Germinal center (tissue), 1 donor: ENCODE results near the gene PRKRIP1.
"Not testable (repeated sequence)": the region's sequence is repeated elsewhere in the genome, so short reads cannot be mapped to it uniquely, and the experiment has no call there.

Experiments used
- DNase-seq: peaks from one replicate; pipeline ENCODE4 v3.0.0; 2012; ENCODE audit warnings: mixed read lengths, low spot score

PRKRIP1 gene

GRCh38 chr7:102395873-102396709 lies at the start of gene PRKRIP1:
Gene PRKRIP1 (plus strand): TSS chr7:102396363. CDS start chr7:102396412, 49 bp downstream.
- DNase-seq = peak; percentile 96

- not testable (repeated sequence) for DNase-seq
Measured at GRCh38 chr7:102346983-102347382, 49.2 kb upstream of the PRKRIP1 start.

GRCh38 chr7:102356344-102356743 lies 39.8 kb upstream of the PRKRIP1 start, which contains the start of gene SPDYE6:
Gene SPDYE6 (minus strand): TSS chr7:102356444. CDS start chr7:102356023, 421 bp downstream.
- DNase-seq = not testable (repeated sequence)

GRCh38 chr7:102363549-102364393 lies 32.4 kb upstream of the PRKRIP1 start:
- DNase-seq = peak; percentile 80

GRCh38 chr7:102364394-102364886 lies 31.7 kb upstream of the PRKRIP1 start:
- DNase-seq = not testable (repeated sequence)

- DNase-seq = not testable (repeated sequence)
Measured at GRCh38 chr7:102365390-102365789, 30.8 kb upstream of the PRKRIP1 start.

- not testable (repeated sequence) for DNase-seq
Measured at GRCh38 chr7:102370038-102370437, 26.1 kb upstream of the PRKRIP1 start.

GRCh38 chr7:102372796-102373195 lies 23.4 kb upstream of the PRKRIP1 start:
- DNase-seq = not testable (repeated sequence)

- DNase-seq = no peak
Measured at GRCh38 chr7:102376964-102377466, 19.1 kb upstream of the PRKRIP1 start.

- DNase-seq = not testable (repeated sequence)
Measured at GRCh38 chr7:102380837-102381236, 15.3 kb upstream of the PRKRIP1 start.

GRCh38 chr7:102381696-102382425 lies 14.3 kb upstream of the PRKRIP1 start:
- not testable (repeated sequence) for DNase-seq

- no peak for DNase-seq
Measured at GRCh38 chr7:102387064-102387463, 9.1 kb upstream of the PRKRIP1 start.

GRCh38 chr7:102389810-102390209 lies 6.4 kb upstream of the PRKRIP1 start:
- DNase-seq = no peak

GRCh38 chr7:102390697-102391484 lies 5.3 kb upstream of the PRKRIP1 start:
- DNase-seq = peak; percentile 68

GRCh38 chr7:102392330-102392729 lies 3.8 kb upstream of the PRKRIP1 start:
- DNase-seq = no peak

GRCh38 chr7:102393467-102393866 lies 2.7 kb upstream of the PRKRIP1 start:
- no peak for DNase-seq

GRCh38 chr7:102395592-102395872 lies 631 bp upstream of the PRKRIP1 start:
- DNase-seq = no peak

GRCh38 chr7:102396710-102397019 lies 502 bp downstream of the PRKRIP1 start:
- DNase-seq = no peak

- DNase-seq = no peak
Measured at GRCh38 chr7:102398543-102398942, 2.4 kb downstream of the PRKRIP1 start.

- DNase-seq = no peak
Measured at GRCh38 chr7:102400360-102400759, 4.2 kb downstream of the PRKRIP1 start.

- no peak for DNase-seq
Measured at GRCh38 chr7:102403563-102403962, 7.4 kb downstream of the PRKRIP1 start.
